ENCODE measurements around the gene CACNG4.
"Not testable (repeated sequence)": the region's sequence is repeated elsewhere in the genome, so short reads cannot be mapped to it uniquely, and the experiment has no call there.

DNA sequence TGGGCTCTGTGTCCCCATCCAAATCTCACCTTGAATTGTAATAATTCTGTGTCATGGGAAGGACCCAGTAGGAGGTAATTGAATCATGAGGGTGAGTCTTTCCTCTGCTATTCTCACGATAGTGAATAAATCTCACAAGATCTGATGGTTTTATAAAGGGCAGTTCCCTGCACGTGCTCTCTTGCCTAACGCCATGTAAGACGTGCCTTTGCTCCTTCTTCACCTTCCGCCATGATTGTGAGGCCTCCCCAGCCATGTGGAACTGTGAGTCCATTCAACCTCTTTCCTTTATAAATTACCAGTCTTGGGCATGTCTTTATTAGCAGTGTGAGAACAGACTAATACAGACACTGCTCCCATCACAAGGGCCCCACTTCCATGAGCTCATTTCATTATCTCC, 76.6 kb downstream of the CACNG4 start:
- not testable (repeated sequence) for TF ChIP-seq CEBPB (IDR thresholded peaks at IDR 0.05; ENCODE audit: low read depth, low read length); SMC3 (IDR thresholded peaks at IDR 0.05; ENCODE audit: low read depth, low read length); MAZ (IDR thresholded peaks at IDR 0.05; ENCODE audit: borderline replicate concordance, low read depth, low read length); POLR2A (IDR thresholded peaks at IDR 0.05; ENCODE audit: low read depth, low read length); RAD21 (IDR thresholded peaks at IDR 0.05; ENCODE audit: low read length); MXI1 (IDR thresholded peaks at IDR 0.05; ENCODE audit: borderline replicate concordance, low read depth, low read length); MAFK (IDR thresholded peaks at IDR 0.05; ENCODE audit: low read depth, low read length); FOS (IDR thresholded peaks at IDR 0.05; ENCODE audit: low read depth, low read length); RFX5 (IDR thresholded peaks at IDR 0.05; ENCODE audit: low read depth, low read length); RCOR1 (IDR thresholded peaks at IDR 0.05; ENCODE audit: insufficient replicate concordance, low read length); BHLHE40 (IDR thresholded peaks at IDR 0.05; ENCODE audit: low read depth, low read length)
- TF ChIP-seq, protein P1, sequence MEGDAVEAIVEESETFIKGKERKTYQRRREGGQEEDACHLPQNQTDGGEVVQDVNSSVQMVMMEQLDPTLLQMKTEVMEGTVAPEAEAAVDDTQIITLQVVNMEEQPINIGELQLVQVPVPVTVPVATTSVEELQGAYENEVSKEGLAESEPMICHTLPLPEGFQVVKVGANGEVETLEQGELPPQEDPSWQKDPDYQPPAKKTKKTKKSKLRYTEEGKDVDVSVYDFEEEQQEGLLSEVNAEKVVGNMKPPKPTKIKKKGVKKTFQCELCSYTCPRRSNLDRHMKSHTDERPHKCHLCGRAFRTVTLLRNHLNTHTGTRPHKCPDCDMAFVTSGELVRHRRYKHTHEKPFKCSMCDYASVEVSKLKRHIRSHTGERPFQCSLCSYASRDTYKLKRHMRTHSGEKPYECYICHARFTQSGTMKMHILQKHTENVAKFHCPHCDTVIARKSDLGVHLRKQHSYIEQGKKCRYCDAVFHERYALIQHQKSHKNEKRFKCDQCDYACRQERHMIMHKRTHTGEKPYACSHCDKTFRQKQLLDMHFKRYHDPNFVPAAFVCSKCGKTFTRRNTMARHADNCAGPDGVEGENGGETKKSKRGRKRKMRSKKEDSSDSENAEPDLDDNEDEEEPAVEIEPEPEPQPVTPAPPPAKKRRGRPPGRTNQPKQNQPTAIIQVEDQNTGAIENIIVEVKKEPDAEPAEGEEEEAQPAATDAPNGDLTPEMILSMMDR (conservative IDR thresholded peaks at IDR 0.05; ENCODE audit: low read depth, low read length), result not testable (repeated sequence)
- TF ChIP-seq, protein P2, sequence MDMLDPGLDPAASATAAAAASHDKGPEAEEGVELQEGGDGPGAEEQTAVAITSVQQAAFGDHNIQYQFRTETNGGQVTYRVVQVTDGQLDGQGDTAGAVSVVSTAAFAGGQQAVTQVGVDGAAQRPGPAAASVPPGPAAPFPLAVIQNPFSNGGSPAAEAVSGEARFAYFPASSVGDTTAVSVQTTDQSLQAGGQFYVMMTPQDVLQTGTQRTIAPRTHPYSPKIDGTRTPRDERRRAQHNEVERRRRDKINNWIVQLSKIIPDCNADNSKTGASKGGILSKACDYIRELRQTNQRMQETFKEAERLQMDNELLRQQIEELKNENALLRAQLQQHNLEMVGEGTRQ (IDR thresholded peaks at IDR 0.05; ENCODE audit: low read depth, low read length), result not testable (repeated sequence)
- TF ChIP-seq, protein P3, sequence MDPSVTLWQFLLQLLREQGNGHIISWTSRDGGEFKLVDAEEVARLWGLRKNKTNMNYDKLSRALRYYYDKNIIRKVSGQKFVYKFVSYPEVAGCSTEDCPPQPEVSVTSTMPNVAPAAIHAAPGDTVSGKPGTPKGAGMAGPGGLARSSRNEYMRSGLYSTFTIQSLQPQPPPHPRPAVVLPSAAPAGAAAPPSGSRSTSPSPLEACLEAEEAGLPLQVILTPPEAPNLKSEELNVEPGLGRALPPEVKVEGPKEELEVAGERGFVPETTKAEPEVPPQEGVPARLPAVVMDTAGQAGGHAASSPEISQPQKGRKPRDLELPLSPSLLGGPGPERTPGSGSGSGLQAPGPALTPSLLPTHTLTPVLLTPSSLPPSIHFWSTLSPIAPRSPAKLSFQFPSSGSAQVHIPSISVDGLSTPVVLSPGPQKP (IDR thresholded peaks at IDR 0.05; ENCODE audit: borderline replicate concordance, low read depth, low read length), result not testable (repeated sequence)

Data from IMR-90 (cell line).